ENCODE results near the gene FRMD6. TPM values are rescaled to one million over a fixed set of nuclear protein-coding genes. Genes with fewer than 3 reads are reported as not detected.

The FRMD6 gene
- total RNA-seq, 1 donor from 2014 or later = 136 TPM

DNA sequence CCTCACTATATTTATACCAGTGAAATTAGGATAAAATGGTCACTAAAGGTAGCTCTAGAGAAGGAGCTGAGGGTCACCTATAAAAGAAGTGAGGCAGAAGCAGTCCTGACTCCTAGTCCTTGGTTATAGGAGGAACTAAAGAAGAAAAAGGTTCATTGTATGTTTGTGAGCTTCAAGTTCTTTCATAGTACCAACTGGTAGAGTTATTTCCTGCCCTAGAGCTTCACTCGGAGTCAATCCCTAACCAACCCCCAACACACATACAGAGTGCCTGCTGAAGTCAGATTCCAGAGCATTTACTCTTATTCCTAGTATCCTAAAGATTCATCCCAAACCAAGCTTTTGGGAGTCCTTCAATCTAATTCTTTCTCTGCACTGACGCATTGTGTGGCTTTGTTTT lies 29.3 kb upstream of the FRMD6 start:
- H3K36me3 ChIP-seq (ENCODE audit: control insufficient read depth, insufficient read depth, low read length) = peaks cover 16% of the 10 kb centered on the region
- H3K4me3 ChIP-seq (ENCODE audit: low read depth, low read length) = no peak overlapping the region
- DNase-seq (ENCODE audit: low read depth) = no peak
- FAIRE-seq = no peak
- no peaks in the 10 kb centered on the region for H3K27me3 ChIP-seq (ENCODE audit: control insufficient read depth, insufficient read depth, low read length)
- TF ChIP-seq, protein P1, sequence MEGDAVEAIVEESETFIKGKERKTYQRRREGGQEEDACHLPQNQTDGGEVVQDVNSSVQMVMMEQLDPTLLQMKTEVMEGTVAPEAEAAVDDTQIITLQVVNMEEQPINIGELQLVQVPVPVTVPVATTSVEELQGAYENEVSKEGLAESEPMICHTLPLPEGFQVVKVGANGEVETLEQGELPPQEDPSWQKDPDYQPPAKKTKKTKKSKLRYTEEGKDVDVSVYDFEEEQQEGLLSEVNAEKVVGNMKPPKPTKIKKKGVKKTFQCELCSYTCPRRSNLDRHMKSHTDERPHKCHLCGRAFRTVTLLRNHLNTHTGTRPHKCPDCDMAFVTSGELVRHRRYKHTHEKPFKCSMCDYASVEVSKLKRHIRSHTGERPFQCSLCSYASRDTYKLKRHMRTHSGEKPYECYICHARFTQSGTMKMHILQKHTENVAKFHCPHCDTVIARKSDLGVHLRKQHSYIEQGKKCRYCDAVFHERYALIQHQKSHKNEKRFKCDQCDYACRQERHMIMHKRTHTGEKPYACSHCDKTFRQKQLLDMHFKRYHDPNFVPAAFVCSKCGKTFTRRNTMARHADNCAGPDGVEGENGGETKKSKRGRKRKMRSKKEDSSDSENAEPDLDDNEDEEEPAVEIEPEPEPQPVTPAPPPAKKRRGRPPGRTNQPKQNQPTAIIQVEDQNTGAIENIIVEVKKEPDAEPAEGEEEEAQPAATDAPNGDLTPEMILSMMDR (IDR thresholded peaks at IDR 0.05; ENCODE audit: insufficient read depth, low read length, severe bottlenecking) = no peak

DNA sequence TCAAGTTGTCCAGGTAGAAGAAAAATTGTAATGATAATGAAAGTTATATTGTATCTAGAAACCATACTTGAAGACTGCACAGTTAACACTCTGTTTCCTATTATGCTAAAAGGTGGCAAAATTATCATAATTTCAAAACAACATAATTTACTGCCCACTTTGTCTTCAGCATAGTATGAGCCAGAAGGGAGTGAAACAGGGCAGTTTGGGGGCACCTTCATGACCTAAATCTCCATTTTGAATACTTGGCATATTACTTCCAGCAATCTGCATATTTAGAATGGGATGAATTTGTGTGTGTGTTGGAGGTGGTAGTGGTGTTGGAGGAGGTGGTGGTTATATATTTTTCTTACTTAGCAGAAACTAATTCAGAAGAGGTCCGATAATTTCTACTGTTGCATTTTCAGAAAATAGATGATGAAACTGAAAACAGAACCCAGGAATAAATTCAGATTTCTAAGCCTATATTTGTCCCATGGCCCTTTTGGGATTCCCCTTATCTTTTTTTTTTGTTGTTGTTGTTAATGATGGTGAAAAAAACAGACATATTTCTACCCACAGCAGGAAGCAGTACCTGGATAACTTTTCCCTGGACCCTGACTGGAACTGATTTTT lies 26.6 kb upstream of the FRMD6 start:
- H3K27me3 ChIP-seq (ENCODE audit: control insufficient read depth, insufficient read depth, low read length) = no peaks in the 10 kb centered on the region
- H3K4me3 ChIP-seq (ENCODE audit: low read depth, low read length) = no peak overlapping the region
- FAIRE-seq (no peak), DNase-seq (ENCODE audit: low read depth) (no peak)
- TF ChIP-seq, protein P1 (IDR thresholded peaks at IDR 0.05; ENCODE audit: insufficient read depth, low read length, severe bottlenecking) = no peak
- peaks cover 13% of the 10 kb centered on the region for H3K36me3 ChIP-seq (ENCODE audit: control insufficient read depth, insufficient read depth, low read length)

DNA sequence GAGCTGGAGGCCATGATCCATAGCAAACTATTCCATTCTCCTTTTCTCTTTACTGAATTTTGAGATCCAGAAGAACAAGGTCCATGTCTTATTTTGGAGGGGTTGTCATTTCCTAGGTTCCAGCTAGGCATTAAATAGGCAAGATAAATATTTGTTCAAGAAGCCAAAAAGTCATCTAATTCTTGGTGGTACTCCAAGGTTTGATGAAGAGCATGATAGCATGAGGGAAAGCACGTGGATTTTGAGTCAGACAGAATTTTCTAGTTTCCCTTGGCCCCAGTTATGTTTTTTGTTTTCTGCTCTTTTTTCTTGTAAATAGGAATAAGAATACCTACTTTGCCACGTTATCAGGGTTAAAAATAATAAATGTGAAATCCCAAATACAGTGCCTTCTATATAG lies 25.5 kb upstream of the FRMD6 start:
- TF ChIP-seq, protein P1 (IDR thresholded peaks at IDR 0.05; ENCODE audit: insufficient read depth, low read length, severe bottlenecking) = no peak
- DNase-seq (ENCODE audit: low read depth) (no peak), FAIRE-seq (no peak)
- H3K27me3 ChIP-seq (ENCODE audit: control insufficient read depth, insufficient read depth, low read length) = no peaks in the 10 kb centered on the region
- no peak overlapping the region for H3K4me3 ChIP-seq (ENCODE audit: low read depth, low read length)
- peaks cover 8% of the 10 kb centered on the region for H3K36me3 ChIP-seq (ENCODE audit: control insufficient read depth, insufficient read depth, low read length)

DNA sequence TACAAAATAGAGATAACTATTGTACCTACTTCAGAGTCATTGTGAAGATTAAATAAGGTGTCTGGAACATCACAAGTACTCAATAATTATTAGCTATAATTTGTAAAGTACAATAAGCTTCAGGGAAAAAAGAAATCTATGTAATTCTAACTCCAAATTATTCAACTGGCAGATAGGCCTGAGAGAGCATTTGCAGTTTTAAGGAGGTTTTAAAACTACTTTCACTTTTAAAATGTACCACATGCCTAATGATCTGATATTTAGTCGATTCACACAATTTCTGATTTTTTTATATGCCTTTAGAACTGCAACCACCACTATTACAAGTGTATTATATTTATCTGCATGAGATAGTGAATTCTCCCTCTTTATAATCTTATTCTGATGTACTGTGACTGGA lies 24.9 kb upstream of the FRMD6 start:
- no peak for FAIRE-seq
- peaks cover 8% of the 10 kb centered on the region for H3K36me3 ChIP-seq (ENCODE audit: control insufficient read depth, insufficient read depth, low read length)
- TF ChIP-seq, protein P1 (IDR thresholded peaks at IDR 0.05; ENCODE audit: insufficient read depth, low read length, severe bottlenecking) = no peak

DNA sequence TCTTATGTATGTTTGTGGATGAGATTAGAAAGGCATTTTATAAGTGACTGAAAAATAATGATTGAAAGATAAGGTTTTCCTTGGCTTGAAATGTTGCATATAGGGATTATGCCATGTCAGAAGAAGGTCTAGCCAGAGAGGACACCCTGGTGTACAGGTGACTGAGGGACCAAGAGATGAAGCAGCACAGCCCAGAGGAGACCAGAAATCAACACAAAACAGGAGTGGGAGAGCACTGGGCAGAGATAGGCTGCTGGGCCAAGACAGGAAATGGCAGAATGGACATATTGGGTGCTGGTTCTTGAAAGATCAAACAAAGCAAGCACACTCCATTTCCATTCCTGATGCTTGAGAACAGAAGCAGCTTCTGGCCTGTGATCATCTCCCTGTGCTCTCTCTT lies 24.4 kb upstream of the FRMD6 start:
- DNase-seq (ENCODE audit: low read depth) (no peak), FAIRE-seq (no peak)
- Histone ChIP-seq H3K36me3 (ENCODE audit: control insufficient read depth, insufficient read depth, low read length) (peaks cover 6% of the 10 kb centered on the region), H3K4me3 (ENCODE audit: low read depth, low read length) (no peak overlapping the region), H3K27me3 (ENCODE audit: control insufficient read depth, insufficient read depth, low read length) (no peaks in the 10 kb centered on the region)
- TF ChIP-seq, protein P1 (IDR thresholded peaks at IDR 0.05; ENCODE audit: insufficient read depth, low read length, severe bottlenecking) = no peak

More for the DNA sequence above, 24.9 kb upstream of the FRMD6 start:
- Histone ChIP-seq H3K27me3 (ENCODE audit: control insufficient read depth, insufficient read depth, low read length) (no peaks in the 10 kb centered on the region), H3K4me3 (ENCODE audit: low read depth, low read length) (no peak overlapping the region)
- DNase-seq (ENCODE audit: low read depth) = no peak

DNA sequence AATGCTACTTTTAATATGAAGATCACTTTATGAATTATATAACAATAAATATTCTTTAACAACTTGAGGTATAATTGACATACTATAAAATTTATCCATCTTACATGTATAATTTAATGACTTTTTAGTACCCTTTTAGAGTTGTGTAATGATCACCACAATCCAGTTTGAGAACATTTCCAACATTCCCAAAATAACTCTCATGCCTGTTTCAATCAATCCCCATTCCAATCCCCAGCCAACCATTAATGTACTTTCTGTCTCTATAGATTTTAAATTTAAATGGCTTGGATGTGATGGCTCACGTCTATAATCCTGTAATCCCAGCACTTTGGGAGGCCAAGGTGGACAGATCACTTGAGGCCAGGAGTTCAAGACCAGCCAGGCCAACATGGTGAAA lies 23.5 kb upstream of the FRMD6 start:
- FAIRE-seq (no peak), DNase-seq (ENCODE audit: low read depth) (no peak)
- no peak overlapping the region for H3K4me3 ChIP-seq (ENCODE audit: low read depth, low read length)
- no peaks in the 10 kb centered on the region for H3K27me3 ChIP-seq (ENCODE audit: control insufficient read depth, insufficient read depth, low read length)
- TF ChIP-seq, protein P1 (IDR thresholded peaks at IDR 0.05; ENCODE audit: insufficient read depth, low read length, severe bottlenecking) = no peak
- peaks cover 5% of the 10 kb centered on the region for H3K36me3 ChIP-seq (ENCODE audit: control insufficient read depth, insufficient read depth, low read length)

All from bronchial epithelial cell (primary cell).